Measurements from ENCODE around the gene HERPUD1. TPM values are rescaled to one million over a fixed set of nuclear protein-coding genes. Genes with fewer than 3 reads are reported as not detected.

HERPUD1 gene
- total and polyA plus RNA-seq, 2 of the 8 experiments (the other 6 are each of a cell fraction or from before 2014, with no cell fraction given), result 23.3 to 34.7 TPM

GRCh38 chr16:56975714-56976113, 43.8 kb downstream of the HERPUD1 start:
- Histone ChIP-seq H2BK120ac (replicated peaks; ENCODE audit: low read depth, low read length) (no peak overlapping the region), H3K23me2 (ENCODE audit: low read depth, low read length) (no peaks in the 10 kb centered on the region), H3K4me3 (ENCODE audit: extremely low read depth in 1 of 4, insufficient read depth in 2 of 4, low read depth in 3 of 4, low read length in 4 of 4) (no peak overlapping the region), H3K56ac (replicated peaks; ENCODE audit: insufficient read length, low read depth, low read length) (no peak overlapping the region), H3K27ac (ENCODE audit: low read depth, low read length) (no peak overlapping the region), H3K18ac (ENCODE audit: extremely low read depth, low read length) (no peak overlapping the region), H2AFZ (ENCODE audit: low read length) (no peak overlapping the region), H4K91ac (replicated peaks; ENCODE audit: insufficient read length, low read length) (no peak overlapping the region), H4K5ac (ENCODE audit: insufficient read length, low read depth, low read length) (no peak overlapping the region), H3K4me1 (replicated peaks in 1 of 4; ENCODE audit: control insufficient read depth in 3 of 4, insufficient read depth in 4 of 4, low read length in 3 of 4) (no peaks in the 10 kb centered on the region), H2AK5ac (ENCODE audit: low read depth, low read length) (no peak overlapping the region), H3K4me2 (ENCODE audit: insufficient read depth in 1 of 2, low read depth in 2 of 2, low read length in 2 of 2) (no peak overlapping the region), H3K27me3 (replicated peaks in 1 of 4; ENCODE audit: control insufficient read depth in 3 of 4, extremely low read depth in 1 of 4, insufficient read depth in 3 of 4, low read length in 3 of 4) (no peaks in the 10 kb centered on the region; a peak in 1 of 7 replicates), H4K20me1 (replicated peaks in 1 of 2; ENCODE audit: control insufficient read depth in 1 of 2, insufficient read depth in 2 of 2, low read length in 2 of 2) (no peaks in the 10 kb centered on the region), H3K14ac (ENCODE audit: insufficient read length) (no peak overlapping the region), H2BK5ac (ENCODE audit: low read depth, low read length) (no peak overlapping the region), H4K8ac (ENCODE audit: extremely low read depth, insufficient read depth, low read length) (no peak overlapping the region), H3K79me1 (ENCODE audit: low read depth, low read length) (no peaks in the 10 kb centered on the region), H2BK20ac (ENCODE audit: low read length) (no peak overlapping the region), H3K79me2 (ENCODE audit: control insufficient read depth in 1 of 2, insufficient read depth in 2 of 2, low read length in 2 of 2) (no peaks in the 10 kb centered on the region), H2BK12ac (ENCODE audit: low read depth, low read length) (no peak overlapping the region), H3K23ac (ENCODE audit: insufficient read length) (no peak overlapping the region), H3K9me3 (ENCODE audit: insufficient read depth in 2 of 2, low read depth in 1 of 2, low read length in 1 of 2) (no peaks in the 10 kb centered on the region), H2BK15ac (ENCODE audit: low read length) (no peak overlapping the region), H3K4ac (replicated peaks; ENCODE audit: insufficient read length, low read depth, low read length) (no peak overlapping the region), H3K36me3 (ENCODE audit: control insufficient read depth in 2 of 4, insufficient read depth in 4 of 4, low read length in 3 of 4) (no peaks in the 10 kb centered on the region), H3K9ac (replicated peaks in 1 of 4; ENCODE audit: extremely low read depth in 1 of 4, low read depth in 3 of 4, low read length in 3 of 4) (no peak overlapping the region)
- no peak for DNase-seq (ENCODE audit: low read depth in 1 of 2, low spot score in 2 of 2)
- ChIA-PET CTCF (ENCODE audit: partially characterized antibody) (interaction anchor here (0.7 to 5.7 kb wide), 2 partner anchors 8 to 10 kb away, joined by 3 to 48 read pairs; no protein-coding TSS in a partner anchor), POLR2A (ENCODE audit: partially characterized antibody) (interaction anchor here (0.7 kb wide), 1 partner anchor 8 kb away, joined by 3 read pairs; no protein-coding TSS in a partner anchor)
- 91% methylated on average over 10 of the region's 10 CpGs; no CpG with 5 or more reads in 1 of the 2 experiments for WGBS, 2 experiments (ENCODE audit: extremely low coverage in 1 of 2, insufficient coverage in 1 of 2, insufficient read length in 1 of 2, insufficient replicate concordance in 2 of 2, low coverage in 1 of 2, low lambda C conversion rate in 2 of 2, missing lambda C conversion rate in 1 of 2)
- no peak for FAIRE-seq
- TF ChIP-seq HDAC2 (IDR thresholded peaks at IDR 0.05; ENCODE audit: borderline replicate concordance in 1 of 2, low read depth in 2 of 2, low read length in 2 of 2), result no peak
- no peak for TF ChIP-seq ATF2 (IDR thresholded peaks at IDR 0.05; ENCODE audit: low read length)
- no peak for TF ChIP-seq SP1 (IDR thresholded peaks at IDR 0.05; ENCODE audit: low read depth, low read length)
- TF ChIP-seq BCL11A (IDR thresholded peaks at IDR 0.05; ENCODE audit: low read depth in 2 of 2, low read length in 2 of 2), result no peak
- TF ChIP-seq USF2 (IDR thresholded peaks at IDR 0.05; ENCODE audit: low read length), result no peak
- TF ChIP-seq SP4 (IDR thresholded peaks at IDR 0.05; ENCODE audit: low read length), result no peak
- TF ChIP-seq KDM5A (IDR thresholded peaks at IDR 0.05; ENCODE audit: low read length), result no peak
- no peak for TF ChIP-seq CBX5 (IDR thresholded peaks at IDR 0.05; ENCODE audit: low read depth, low read length)
- TF ChIP-seq JUN (IDR thresholded peaks at IDR 0.05; ENCODE audit: low read depth, low read length), result no peak
- no peak for TF ChIP-seq POU5F1 (IDR thresholded peaks at IDR 0.05; ENCODE audit: low read depth, low read length)
- no peak for TF ChIP-seq ATF3 (IDR thresholded peaks at IDR 0.05; ENCODE audit: insufficient read depth, low read depth, low read length)
